Mesenteric fat pad (tissue), 1 donor: ENCODE measurements around the gene CTLA4. TPM values are rescaled to one million over a fixed set of nuclear protein-coding genes. Genes with fewer than 3 reads are reported as not detected.

Experiments used
- total RNA-seq: library from RNA; stranded (reverse); fragmentation: NEBNext Ultra II Directional; extraction: Animal tissue kit (Norgen Biotek cat#: 25700); gene quantifications from one replicate; pipeline ENCODE4 v1.2.1, GENCODE V29; 2021
- donor health status: DM: yes; HTN: yes; CAD: no.

CTLA4 gene
- total RNA-seq, 1 donor from 2014 or later, result 0.64 TPM

Other genes starting within 250 kb of the CTLA4 start
- gene CD28, start 161.1 kb upstream of the CTLA4 start, total RNA-seq, result 15.7 TPM
- gene ICOS, start 69.0 kb downstream of the CTLA4 start, total RNA-seq, result 0.22 TPM